HG02981 (cell line): ENCODE results near the gene PHC2.

Experiments
- ATAC-seq: cut with Tn5 transposase; IDR thresholded peaks from one replicate; pipeline ENCODE4 v1.9.1; 2021; ENCODE audit warnings: mild to moderate bottlenecking, moderate library complexity; ENCODE audit not compliant: unreplicated experiment

PHC2 gene

GRCh38 chr1:33357099-33357498, 73.8 kb downstream of the PHC2 start:
- ATAC-seq = no peak

GRCh38 chr1:33354707-33355316, 76.1 kb downstream of the PHC2 start:
- ATAC-seq = no peak

GRCh38 chr1:33353531-33353930, 77.4 kb downstream of the PHC2 start:
- ATAC-seq = no peak

GRCh38 chr1:33351281-33351660, 79.6 kb downstream of the PHC2 start:
- ATAC-seq = no peak

- ATAC-seq = no peak
These were observed 80.1 kb downstream of the PHC2 start for GRCh38 chr1:33350611-33351280.

GRCh38 chr1:33349778-33350610, 80.9 kb downstream of the PHC2 start:
- peak; percentile 75 for ATAC-seq

- ATAC-seq = peak; percentile 27
These were observed 81.7 kb downstream of the PHC2 start for GRCh38 chr1:33349081-33349759.

- no peak for ATAC-seq
These were observed 82.2 kb downstream of the PHC2 start for GRCh38 chr1:33348676-33349080.

GRCh38 chr1:33348194-33348593, 82.7 kb downstream of the PHC2 start:
- ATAC-seq = no peak

GRCh38 chr1:33347650-33347992, 83.3 kb downstream of the PHC2 start:
- no peak for ATAC-seq

GRCh38 chr1:33346927-33347649, 83.8 kb downstream of the PHC2 start:
- ATAC-seq = no peak

- ATAC-seq = no peak
These were observed 84.4 kb downstream of the PHC2 start for GRCh38 chr1:33346533-33346926.

- ATAC-seq = no peak
These were observed 85.9 kb downstream of the PHC2 start for GRCh38 chr1:33344896-33345560.

GRCh38 chr1:33343539-33343938, 87.4 kb downstream of the PHC2 start:
- no peak for ATAC-seq

GRCh38 chr1:33342041-33342723, 88.7 kb downstream of the PHC2 start:
- no peak for ATAC-seq

GRCh38 chr1:33341190-33341589, 89.7 kb downstream of the PHC2 start:
- ATAC-seq = no peak

GRCh38 chr1:33339413-33339812, 91.5 kb downstream of the PHC2 start:
- ATAC-seq = no peak

- ATAC-seq = no peak
These were observed 92.3 kb downstream of the PHC2 start for GRCh38 chr1:33338440-33339211.

- ATAC-seq = no peak
These were observed 92.9 kb downstream of the PHC2 start for GRCh38 chr1:33338048-33338439.
